ENCODE results near the gene CARS1.

Gene CARS1

GRCh38 chr11:3016861-3017260 is 40.4 kb downstream of the CARS1 start:
- in situ Hi-C loops (cut with MboI; ENCODE audit: low sequenced_read_pairs, unreplicated experiment): no loop called here
- DNase-seq (ENCODE audit: low spot score): no peak
- TF ChIP-seq CTCF (IDR thresholded peaks at IDR 0.05; ENCODE audit: borderline replicate concordance, control extremely low read depth, extremely low read depth, insufficient read depth, missing control alignments): no peak

- no peak for TF ChIP-seq CTCF (IDR thresholded peaks at IDR 0.05; ENCODE audit: borderline replicate concordance, control extremely low read depth, extremely low read depth, insufficient read depth, missing control alignments)
- no peak for DNase-seq (ENCODE audit: low spot score)
- in situ Hi-C loops (cut with MboI; ENCODE audit: low sequenced_read_pairs, unreplicated experiment): no loop called here
These were observed 41.4 kb downstream of the CARS1 start for GRCh38 chr11:3015796-3016195.

- TF ChIP-seq CTCF (IDR thresholded peaks at IDR 0.05; ENCODE audit: borderline replicate concordance, control extremely low read depth, extremely low read depth, insufficient read depth, missing control alignments): no peak
- no peak for DNase-seq (ENCODE audit: low spot score)
- in situ Hi-C loops (cut with MboI; ENCODE audit: low sequenced_read_pairs, unreplicated experiment): no loop called here
These were observed 42.3 kb downstream of the CARS1 start for GRCh38 chr11:3014943-3015342.

- in situ Hi-C loops (cut with MboI; ENCODE audit: low sequenced_read_pairs, unreplicated experiment): no loop called here
- no peak for TF ChIP-seq CTCF (IDR thresholded peaks at IDR 0.05; ENCODE audit: borderline replicate concordance, control extremely low read depth, extremely low read depth, insufficient read depth, missing control alignments)
- no peak for DNase-seq (ENCODE audit: low spot score)
These were observed 42.9 kb downstream of the CARS1 start for GRCh38 chr11:3014057-3014938.

- in situ Hi-C loops (cut with MboI; ENCODE audit: low sequenced_read_pairs, unreplicated experiment): no loop called here
- DNase-seq (ENCODE audit: low spot score): no peak
- TF ChIP-seq CTCF (IDR thresholded peaks at IDR 0.05; ENCODE audit: borderline replicate concordance, control extremely low read depth, extremely low read depth, insufficient read depth, missing control alignments): no peak
These were observed 45.0 kb downstream of the CARS1 start for GRCh38 chr11:3011891-3012885.

GRCh38 chr11:3010521-3011275 is 46.5 kb downstream of the CARS1 start:
- DNase-seq (ENCODE audit: low spot score): no peak
- in situ Hi-C loops (cut with MboI; ENCODE audit: low sequenced_read_pairs, unreplicated experiment): no loop called here
- no peak for TF ChIP-seq CTCF (IDR thresholded peaks at IDR 0.05; ENCODE audit: borderline replicate concordance, control extremely low read depth, extremely low read depth, insufficient read depth, missing control alignments)
